Fibroblast of the aortic adventitia (primary cell): ENCODE measurements around the gene ZMYND8. TPM values are rescaled to one million over a fixed set of nuclear protein-coding genes. Genes with fewer than 3 reads are reported as not detected.

Source experiments
- DNase-seq: peaks from one replicate; pipeline ENCODE4 v3.0.0-alpha.2; 2010; ENCODE audit warnings: low read depth
- H3K4me3 ChIP-seq: 2 replicates; pipeline ENCODE4 v1.5.1; 2011; ENCODE audit warnings: low read depth, mild to moderate bottlenecking, control low read depth, low read length, moderate library complexity
- CTCF ChIP-seq: IDR thresholded peaks from 2 replicates; pipeline ENCODE4 v1.5.1; 2011; ENCODE audit warnings: mild to moderate bottlenecking, low read length, control low read depth, inconsistent platforms; ENCODE audit not compliant: insufficient read depth
- total RNA-seq: library from RNA; depleted of rRNA; stranded (reverse); fragments of >200 nt; gene quantifications from 2 replicates; pipeline ENCODE4 v1.2.3, GENCODE V29; 2012; ENCODE audit warnings: low replicate concordance

ZMYND8 gene
- total RNA-seq, 1 donor, result 24.0 TPM

- H3K4me3 ChIP-seq, result no peak overlapping the region
- TF ChIP-seq CTCF, result no peak
- peak; percentile 22 for DNase-seq
Measured at GRCh38 chr20:47233333-47234188, 122.9 kb downstream of the ZMYND8 start.

GRCh38 chr20:47232518-47232917 lies 124.0 kb downstream of the ZMYND8 start:
- TF ChIP-seq CTCF, result no peak
- no peak overlapping the region for H3K4me3 ChIP-seq
- DNase-seq, result no peak

GRCh38 chr20:47231382-47232039 lies 125.0 kb downstream of the ZMYND8 start:
- no peak overlapping the region for H3K4me3 ChIP-seq
- peak; percentile 46 for TF ChIP-seq CTCF
- DNase-seq, result peak; percentile 83

- H3K4me3 ChIP-seq, result no peak overlapping the region
- no peak for TF ChIP-seq CTCF
- no peak for DNase-seq
Measured at GRCh38 chr20:47230811-47231256, 125.7 kb downstream of the ZMYND8 start.

GRCh38 chr20:47228654-47229053 lies 127.8 kb downstream of the ZMYND8 start:
- TF ChIP-seq CTCF, result no peak
- H3K4me3 ChIP-seq, result no peak overlapping the region
- DNase-seq, result no peak

GRCh38 chr20:47227576-47227975 lies 128.9 kb downstream of the ZMYND8 start:
- DNase-seq, result no peak
- no peak overlapping the region for H3K4me3 ChIP-seq
- no peak for TF ChIP-seq CTCF
